ENCODE data around the gene ERCC1. TPM values are rescaled to one million over a fixed set of nuclear protein-coding genes. Genes with fewer than 3 reads are reported as not detected.
"Not testable (repeated sequence)": the region's sequence is repeated elsewhere in the genome, so short reads cannot be mapped to it uniquely, and the experiment has no call there.

The ERCC1 gene
- polyA plus RNA-seq, 1 donor, result 94.2 TPM

DNA sequence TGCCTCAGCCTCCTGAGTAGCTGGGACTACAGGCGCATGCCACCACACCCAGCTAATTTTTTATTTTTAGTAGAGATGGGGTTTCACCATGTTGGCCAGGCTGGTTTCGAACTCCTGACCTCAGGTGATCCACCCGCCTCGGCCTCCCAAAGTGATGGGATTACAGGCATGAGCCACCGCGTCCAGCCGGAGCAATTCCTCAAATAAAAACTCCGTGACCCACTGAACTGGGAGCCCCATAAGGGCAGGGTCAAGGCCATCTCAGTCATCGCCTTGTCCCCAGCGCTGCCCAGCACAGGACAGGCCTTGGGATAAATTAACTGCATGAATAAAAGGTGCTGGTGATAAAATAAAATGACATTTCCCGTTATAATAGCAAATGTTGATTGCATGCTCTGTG lies 6.2 kb upstream of the ERCC1 start:
- not testable (repeated sequence) for DNase-seq (ENCODE audit: low read depth)

GRCh38 chr19:45428384-45429231 lies 4.9 kb upstream of the ERCC1 start:
- no peak for DNase-seq (ENCODE audit: low read depth)

DNA sequence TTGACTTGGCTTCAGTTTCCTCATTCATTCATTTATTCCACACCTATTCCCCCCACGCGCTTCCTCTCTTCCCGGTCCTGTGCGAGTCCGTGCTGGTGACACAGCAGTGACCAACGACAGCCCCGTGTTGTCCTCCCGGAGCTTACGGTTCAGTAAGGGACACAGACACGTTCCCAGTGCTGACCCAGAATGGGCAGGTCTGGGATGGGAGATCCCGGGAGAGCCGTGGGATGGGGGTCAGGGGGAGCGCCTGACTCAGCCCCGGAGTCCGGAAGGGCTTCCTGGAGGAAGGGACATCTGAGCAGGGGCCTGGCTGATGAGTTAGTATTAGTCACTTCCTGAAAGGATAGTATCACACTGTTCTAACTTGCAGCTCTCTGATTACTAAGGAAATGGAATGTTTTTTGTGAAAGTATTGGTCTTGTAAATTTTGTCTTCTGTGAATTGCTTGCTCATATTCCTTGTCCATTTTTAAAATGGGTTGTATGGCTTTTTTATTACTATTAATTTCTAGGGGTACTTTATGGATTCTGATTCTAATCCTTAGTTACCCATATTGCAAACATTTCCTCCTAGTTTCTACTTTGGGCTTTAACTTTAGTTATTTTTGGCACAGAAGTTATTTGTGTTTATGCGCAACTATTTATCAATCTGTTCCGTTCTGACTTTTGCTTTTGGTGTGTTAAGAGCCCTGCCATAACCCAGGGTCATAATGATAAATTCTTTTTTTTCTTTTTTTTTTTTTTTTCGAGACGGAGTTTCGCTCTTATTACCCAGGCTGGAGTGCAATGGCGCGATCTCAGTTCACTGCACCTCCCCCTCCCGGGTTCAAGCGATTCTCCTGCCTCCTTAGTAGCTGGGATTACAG lies 708 bp upstream of the ERCC1 start:
- no peak for DNase-seq (ENCODE audit: low read depth)

DNA sequence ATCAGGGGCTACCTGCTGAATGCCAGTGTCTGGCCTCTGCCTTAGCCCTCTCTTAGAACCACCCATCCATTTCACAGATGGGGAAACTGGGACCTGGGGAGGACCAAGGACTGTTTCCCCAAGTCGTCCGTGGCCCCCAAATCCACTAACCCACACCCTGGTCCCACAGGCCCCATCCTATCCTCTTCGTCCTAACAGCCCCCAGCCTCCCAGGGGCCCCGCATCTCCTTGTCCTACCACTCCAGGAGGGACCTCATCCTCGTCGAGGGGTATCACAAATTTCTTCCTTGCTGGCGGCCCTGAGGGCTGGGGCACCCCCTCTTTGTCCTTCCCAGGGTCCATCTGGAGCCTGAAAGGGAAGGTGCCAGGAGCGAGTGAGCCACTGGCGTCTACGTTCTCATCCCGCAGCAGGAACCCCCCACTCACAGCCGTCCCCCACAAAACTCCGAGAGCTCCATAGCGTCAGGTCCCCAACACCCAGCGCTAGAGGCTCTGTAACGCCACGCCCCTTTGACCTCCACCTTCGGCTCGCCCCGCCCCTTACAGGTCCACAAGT lies 606 bp downstream of the ERCC1 start:
- no peak for DNase-seq (ENCODE audit: low read depth)

DNA sequence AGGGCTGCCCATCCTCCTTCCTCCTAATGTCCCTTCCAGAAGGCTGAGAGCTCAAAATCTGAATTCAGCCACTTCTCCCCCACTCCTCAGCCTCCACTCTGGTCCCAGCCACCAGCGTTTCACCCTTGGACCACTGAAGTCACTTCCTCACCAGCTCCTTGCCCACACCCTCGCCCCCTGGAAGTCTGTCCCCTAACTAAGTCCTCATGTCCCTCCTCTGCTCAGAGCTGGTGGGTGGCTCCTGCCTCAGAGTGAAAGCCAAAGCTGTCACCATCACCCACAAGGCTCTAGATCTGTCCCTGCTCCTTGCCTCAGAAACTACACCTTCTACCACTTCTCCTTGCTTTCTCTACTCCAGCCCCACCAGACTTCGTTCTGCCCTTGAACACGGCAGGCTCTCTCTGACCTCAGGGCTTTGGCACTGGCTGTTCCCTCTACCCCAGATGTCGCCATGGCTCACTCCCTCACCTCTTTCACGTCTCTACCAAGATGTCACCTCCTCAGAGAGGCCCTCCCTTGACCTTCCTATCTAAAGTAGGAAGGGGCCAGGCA lies 1.7 kb downstream of the ERCC1 start:
- DNase-seq (ENCODE audit: low read depth), result no peak

DNA sequence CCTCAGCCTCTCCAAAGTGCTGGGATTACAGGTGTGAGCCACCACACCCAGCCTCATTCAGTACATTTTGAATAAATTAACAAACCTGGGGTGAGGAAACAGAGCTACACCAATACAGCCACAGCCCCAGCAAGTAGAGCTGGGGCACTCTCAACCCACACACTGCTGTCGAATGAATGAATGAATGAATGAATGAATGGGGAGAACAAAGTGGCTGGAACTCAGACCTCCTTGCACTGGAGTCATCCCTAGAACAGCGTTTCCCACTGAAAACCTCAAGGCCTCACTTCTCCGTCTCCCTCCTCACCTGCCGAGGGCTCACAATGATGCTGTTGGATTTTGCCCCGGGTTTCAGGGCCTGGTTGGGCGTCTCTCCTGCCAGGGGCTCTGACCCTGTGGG lies 2.8 kb downstream of the ERCC1 start:
- no peak for DNase-seq (ENCODE audit: low read depth)

- no peak for DNase-seq (ENCODE audit: low read depth)
These were observed 3.4 kb downstream of the ERCC1 start for GRCh38 chr19:45420356-45420755.

DNA sequence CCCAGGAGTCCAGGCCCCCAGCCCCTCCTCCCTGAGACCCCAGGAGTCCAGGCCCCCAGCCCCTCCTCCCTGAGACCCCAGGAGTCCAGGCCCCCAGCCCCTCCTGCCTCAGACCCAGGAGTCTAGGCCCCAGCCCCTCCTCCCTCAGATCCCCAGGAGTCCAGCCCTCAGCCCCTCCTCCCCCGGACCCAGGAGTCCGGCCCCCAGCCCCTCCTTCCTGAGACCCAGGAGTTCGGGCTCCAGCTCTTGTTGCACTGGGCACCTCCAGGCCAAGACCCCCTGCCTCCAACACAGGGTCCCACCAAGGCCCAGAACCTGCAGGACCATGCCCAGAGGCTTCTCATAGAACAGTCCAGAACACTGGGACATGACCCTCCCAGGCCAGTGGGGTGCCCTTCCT lies 3.8 kb downstream of the ERCC1 start:
- DNase-seq (ENCODE audit: low read depth), result no peak

- no peak for DNase-seq (ENCODE audit: low read depth)
These were observed 4.3 kb downstream of the ERCC1 start for GRCh38 chr19:45419396-45419795.

- DNase-seq (ENCODE audit: low read depth), result no peak
These were observed 4.9 kb downstream of the ERCC1 start for GRCh38 chr19:45418802-45419201.

DNA sequence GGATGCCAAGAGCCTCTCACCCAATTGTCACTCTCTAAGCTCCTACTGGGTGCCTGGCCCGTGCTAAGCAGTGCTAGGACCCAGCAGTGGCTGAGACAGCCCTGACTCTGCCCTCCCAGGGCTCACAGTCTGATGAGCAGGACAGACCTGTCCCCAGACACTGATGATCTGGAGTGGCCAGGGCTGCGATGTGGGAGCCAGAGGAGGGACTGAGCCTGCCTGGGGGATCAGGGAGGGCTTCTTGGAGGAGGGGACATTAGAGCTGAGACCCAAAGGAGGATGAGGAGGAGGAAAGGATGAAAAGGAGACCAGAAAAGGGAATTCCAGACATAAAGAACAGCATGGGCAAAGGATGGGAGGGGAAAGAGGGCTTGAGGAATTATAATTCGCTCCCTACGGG lies 6.6 kb downstream of the ERCC1 start:
- DNase-seq (ENCODE audit: low read depth), result no peak

GRCh38 chr19:45414468-45414867 lies 9.2 kb downstream of the ERCC1 start:
- no peak for DNase-seq (ENCODE audit: low read depth)

DNA sequence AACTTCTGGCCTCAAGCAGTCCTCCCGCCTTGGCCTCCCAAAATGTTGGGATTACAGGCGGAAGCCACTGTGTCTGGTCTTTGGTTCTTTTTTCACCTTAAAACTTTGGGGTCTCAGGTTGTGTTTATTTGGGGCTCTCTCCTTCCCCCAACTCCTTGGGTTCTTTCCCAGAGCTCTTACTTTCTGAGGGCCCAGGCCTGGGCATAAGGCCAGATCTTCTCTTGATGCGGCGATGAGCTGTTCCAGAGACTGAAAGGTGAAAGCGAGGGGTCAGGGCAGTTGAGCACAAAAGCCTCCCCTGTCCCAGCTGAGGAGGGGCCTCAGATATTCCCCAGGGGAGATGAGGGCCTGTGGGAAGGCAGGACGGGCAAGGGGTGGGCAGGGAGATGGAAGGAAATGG lies 10.2 kb downstream of the ERCC1 start:
- no peak for DNase-seq (ENCODE audit: low read depth)

DNA sequence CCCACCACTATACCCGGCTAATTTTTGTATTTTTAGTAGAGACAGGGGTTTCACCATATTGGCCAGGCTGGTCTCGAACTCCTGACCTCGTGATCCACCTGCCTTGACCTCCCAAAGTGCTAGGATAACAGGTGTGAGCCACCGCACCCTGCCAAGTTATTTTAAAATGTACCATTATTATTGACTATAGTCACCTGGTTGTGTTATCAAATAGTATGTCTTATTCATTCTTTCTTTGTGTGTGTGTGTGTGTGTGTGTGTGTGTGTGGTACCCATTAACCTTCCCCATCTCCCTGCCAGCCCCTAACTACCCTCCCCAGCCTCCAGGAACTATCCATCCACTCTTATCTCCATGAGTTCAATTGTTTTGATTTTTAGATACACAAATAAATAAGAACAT lies 13.4 kb downstream of the ERCC1 start:
- not testable (repeated sequence) for DNase-seq (ENCODE audit: low read depth)

DNA sequence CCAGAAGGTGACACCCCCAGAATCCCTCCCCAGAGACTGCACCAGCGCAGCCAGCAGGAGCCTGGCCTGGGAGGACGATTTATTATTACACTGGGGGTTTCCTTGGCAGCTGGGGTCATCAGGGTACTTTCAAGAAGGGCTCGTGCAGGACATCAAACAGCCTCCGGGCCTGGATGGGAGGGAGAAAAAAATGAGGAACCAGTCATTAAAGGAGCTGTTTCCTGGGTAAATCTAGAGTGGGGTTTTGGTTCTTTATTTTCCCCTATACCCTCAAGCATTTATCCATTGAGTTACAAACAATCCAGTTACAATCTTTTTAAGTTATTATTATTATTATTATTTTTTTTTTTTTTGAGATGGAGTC lies 14.2 kb downstream of the ERCC1 start:
- no peak for DNase-seq (ENCODE audit: low read depth)

DNA sequence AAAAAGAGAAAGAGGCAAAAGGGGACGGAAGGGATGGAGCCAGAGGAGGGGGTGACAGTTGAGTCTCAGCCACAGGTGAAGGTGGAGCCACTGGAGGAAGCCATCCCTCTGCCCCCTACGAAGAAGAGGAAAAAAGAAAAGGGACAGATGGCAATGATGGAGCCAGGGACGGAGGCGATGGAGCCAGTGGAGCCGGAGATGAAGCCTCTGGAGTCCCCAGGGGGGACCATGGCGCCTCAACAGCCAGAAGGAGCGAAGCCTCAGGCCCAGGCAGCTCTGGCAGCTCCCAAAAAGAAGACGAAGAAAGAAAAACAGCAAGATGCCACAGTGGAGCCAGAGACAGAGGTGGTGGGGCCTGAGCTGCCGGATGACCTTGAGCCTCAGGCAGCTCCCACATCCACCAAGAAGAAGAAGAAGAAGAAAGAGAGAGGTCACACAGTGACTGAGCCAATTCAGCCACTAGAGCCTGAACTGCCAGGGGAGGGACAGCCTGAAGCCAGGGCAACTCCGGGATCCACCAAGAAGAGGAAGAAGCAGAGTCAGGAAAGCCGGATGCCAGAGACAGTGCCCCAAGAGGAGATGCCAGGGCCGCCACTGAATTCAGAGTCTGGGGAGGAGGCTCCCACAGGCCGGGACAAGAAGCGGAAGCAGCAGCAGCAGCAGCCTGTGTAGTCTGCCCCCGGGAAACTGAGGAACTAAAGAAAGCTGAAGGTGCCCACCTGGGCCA lies 14.7 kb downstream of the ERCC1 start:
- no peak for DNase-seq (ENCODE audit: low read depth)

GRCh38 chr19:45408121-45408520 lies 15.6 kb downstream of the ERCC1 start:
- no peak for DNase-seq (ENCODE audit: low read depth)

DNA sequence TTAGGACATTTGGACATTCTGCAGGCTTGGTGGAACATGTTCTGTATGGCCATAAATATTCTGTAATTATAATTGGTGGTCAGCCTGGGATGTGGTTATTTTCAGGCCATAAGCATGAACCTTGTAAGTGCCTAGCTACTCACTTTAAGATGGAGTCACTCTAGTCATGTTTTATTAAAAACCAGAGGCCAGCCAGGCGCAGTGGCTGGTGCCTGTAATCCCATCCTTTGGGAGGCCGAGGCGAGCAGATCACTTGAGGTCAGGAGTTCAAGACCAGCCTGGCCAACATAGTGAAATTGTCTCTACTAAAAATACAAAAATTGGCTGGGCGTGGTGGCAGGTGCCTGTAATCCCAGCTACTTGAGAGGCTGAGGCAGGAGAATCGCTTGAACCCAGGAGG lies 16.1 kb downstream of the ERCC1 start:
- not testable (repeated sequence) for DNase-seq (ENCODE audit: low read depth)

DNA sequence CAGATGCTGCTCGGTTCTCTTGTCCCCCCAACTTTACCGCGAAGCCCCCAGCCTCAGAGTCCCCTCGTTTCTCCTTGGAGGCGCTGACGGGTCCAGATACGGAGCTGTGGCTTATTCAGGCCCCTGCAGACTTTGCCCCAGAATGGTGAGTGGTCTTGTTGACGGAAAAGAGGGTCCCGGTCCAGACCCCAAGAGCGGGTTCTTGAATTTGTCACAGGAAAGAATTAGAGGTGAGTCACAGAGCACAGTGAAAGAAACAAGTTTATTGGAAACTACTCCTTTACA lies 16.7 kb downstream of the ERCC1 start:
- no peak for DNase-seq (ENCODE audit: low read depth)

- peak; percentile 65 for DNase-seq (ENCODE audit: low read depth)
These were observed 17.3 kb downstream of the ERCC1 start, which contains the start of gene POLR1G for GRCh38 chr19:45406226-45407090. Gene POLR1G (plus strand): TSS chr19:45406644. CDS start chr19:45406697, 53 bp downstream.

Data from forelimb muscle (tissue), 1 donor.